NCI-H1092 (cell line): ENCODE results near the gene SLC26A5.

Experiments used
- DNase-seq: peaks from one replicate; lab custom pipeline; 2025; lab: John Stamatoyannopoulos, UW

The SLC26A5 gene

GRCh38 chr7:103346396-103346795 is 99.6 kb downstream of the SLC26A5 start:
- DNase-seq: no peak

- DNase-seq: peak; percentile 94
Measured at GRCh38 chr7:103344453-103345149, 101.4 kb downstream of the SLC26A5 start, which contains the start of gene DNAJC2. Gene DNAJC2 (minus strand): TSS chr7:103344767. CDS start chr7:103344622, 145 bp downstream.

GRCh38 chr7:103343758-103344452 is 102.1 kb downstream of the SLC26A5 start:
- no peak for DNase-seq

- DNase-seq: no peak
Measured at GRCh38 chr7:103343332-103343731, 102.7 kb downstream of the SLC26A5 start.

- DNase-seq: no peak
Measured at GRCh38 chr7:103341466-103341865, 104.5 kb downstream of the SLC26A5 start.

- no peak for DNase-seq
Measured at GRCh38 chr7:103338864-103339263, 107.1 kb downstream of the SLC26A5 start.

GRCh38 chr7:103336761-103337160 is 109.2 kb downstream of the SLC26A5 start:
- DNase-seq: no peak

- DNase-seq: no peak
Measured at GRCh38 chr7:103325744-103326143, 120.3 kb downstream of the SLC26A5 start.
